ENCODE results near the gene PARD3. TPM values are rescaled to one million over a fixed set of nuclear protein-coding genes. Genes with fewer than 3 reads are reported as not detected.
A peak's percentile ranks its signal among the peaks of the same experiment; 100 is the strongest.
"Not testable (repeated sequence)": the region's sequence is repeated elsewhere in the genome, so short reads cannot be mapped to it uniquely, and the experiment has no call there.

The PARD3 gene
- total RNA-seq, 1 donor from 2014 or later, result 35.4 TPM

- Histone ChIP-seq H3K4me2 (ENCODE audit: low read length) (no peak overlapping the region), H3K79me2 (ENCODE audit: insufficient read depth, low read length) (no peaks in the 10 kb centered on the region), H2AFZ (ENCODE audit: low read depth, low read length) (no peak overlapping the region), H3K9ac (ENCODE audit: low read length) (no peak overlapping the region), H3K27ac (ENCODE audit: low read depth, low read length) (no peak overlapping the region), H3K4me1 (ENCODE audit: insufficient read depth, low read length) (no peaks in the 10 kb centered on the region), H3K4me3 (ENCODE audit: insufficient read depth, low read depth, low read length) (no peak overlapping the region), H3K27me3 (ENCODE audit: insufficient read depth, low read length) (no peaks in the 10 kb centered on the region), H4K20me1 (ENCODE audit: insufficient read depth, low read length) (no peaks in the 10 kb centered on the region), H3K9me3 (ENCODE audit: insufficient read depth, low read depth, low read length) (no peaks in the 10 kb centered on the region), H3K36me3 (ENCODE audit: insufficient read depth, low read length) (no peaks in the 10 kb centered on the region)
- TF ChIP-seq CTCF (IDR thresholded peaks at IDR 0.05; ENCODE audit: insufficient read depth, low read depth, low read length), result no peak
- no peak for TF ChIP-seq EZH2 (IDR thresholded peaks at IDR 0.05; ENCODE audit: insufficient read depth, low read length)
- H3K4me3 Mint-ChIP-seq (ENCODE audit: unreplicated experiment), result no peak overlapping the region
- peaks cover 17% of the 10 kb centered on the region for H3K4me1 Mint-ChIP-seq (ENCODE audit: low read depth, unreplicated experiment)
- no peak for FAIRE-seq
- peaks cover 5% of the 10 kb centered on the region for H3K9me3 Mint-ChIP-seq (ENCODE audit: unreplicated experiment)
- H3K27me3 Mint-ChIP-seq (ENCODE audit: low read depth, unreplicated experiment), result no peaks in the 10 kb centered on the region
- peaks cover 2% of the 10 kb centered on the region for H3K36me3 Mint-ChIP-seq (ENCODE audit: low read depth, unreplicated experiment)
- DNase-seq (ENCODE audit: low read depth), result no peak
- H3K27ac Mint-ChIP-seq (ENCODE audit: unreplicated experiment), result no peak overlapping the region
These were observed 386.6 kb downstream of the PARD3 start for GRCh38 chr10:34428501-34428900.

GRCh38 chr10:34427911-34428216, 387.2 kb downstream of the PARD3 start:
- H3K4me3 ChIP-seq (ENCODE audit: insufficient read depth, low read depth, low read length), result no peak overlapping the region
- no peak for FAIRE-seq
- TF ChIP-seq EZH2 (IDR thresholded peaks at IDR 0.05; ENCODE audit: insufficient read depth, low read length), result no peak
- TF ChIP-seq CTCF (IDR thresholded peaks at IDR 0.05; ENCODE audit: insufficient read depth, low read depth, low read length), result no peak
- no peak overlapping the region for H3K27ac ChIP-seq (ENCODE audit: low read depth, low read length)
- no peaks in the 10 kb centered on the region for H4K20me1 ChIP-seq (ENCODE audit: insufficient read depth, low read length)
- no peaks in the 10 kb centered on the region for H3K36me3 ChIP-seq (ENCODE audit: insufficient read depth, low read length)
- H3K4me2 ChIP-seq (ENCODE audit: low read length), result no peak overlapping the region
- no peaks in the 10 kb centered on the region for H3K27me3 Mint-ChIP-seq (ENCODE audit: low read depth, unreplicated experiment)
- H3K9ac ChIP-seq (ENCODE audit: low read length), result no peak overlapping the region
- H3K9me3 Mint-ChIP-seq (ENCODE audit: unreplicated experiment), result peaks cover 5% of the 10 kb centered on the region
- peaks cover 15% of the 10 kb centered on the region for H3K4me1 Mint-ChIP-seq (ENCODE audit: low read depth, unreplicated experiment)
- no peak overlapping the region for H3K4me3 Mint-ChIP-seq (ENCODE audit: unreplicated experiment)
- DNase-seq (ENCODE audit: low read depth), result no peak
- H3K27me3 ChIP-seq (ENCODE audit: insufficient read depth, low read length), result no peaks in the 10 kb centered on the region
- H3K9me3 ChIP-seq (ENCODE audit: insufficient read depth, low read depth, low read length), result no peaks in the 10 kb centered on the region
- no peak overlapping the region for H2AFZ ChIP-seq (ENCODE audit: low read depth, low read length)
- H3K36me3 Mint-ChIP-seq (ENCODE audit: low read depth, unreplicated experiment), result peaks cover 2% of the 10 kb centered on the region
- no peaks in the 10 kb centered on the region for H3K4me1 ChIP-seq (ENCODE audit: insufficient read depth, low read length)
- H3K27ac Mint-ChIP-seq (ENCODE audit: unreplicated experiment), result peak overlapping the region; percentile 72
- no peaks in the 10 kb centered on the region for H3K79me2 ChIP-seq (ENCODE audit: insufficient read depth, low read length)

GRCh38 chr10:34427158-34427910, 387.8 kb downstream of the PARD3 start:
- peak overlapping the region; percentile 50 for H3K4me3 Mint-ChIP-seq (ENCODE audit: unreplicated experiment)

GRCh38 chr10:34426538-34427157, 388.4 kb downstream of the PARD3 start:
- H3K36me3 ChIP-seq (ENCODE audit: insufficient read depth, low read length); H3K27me3 ChIP-seq (ENCODE audit: insufficient read depth, low read length); H3K79me2 ChIP-seq (ENCODE audit: insufficient read depth, low read length); H4K20me1 ChIP-seq (ENCODE audit: insufficient read depth, low read length); DNase-seq (ENCODE audit: low read depth); H3K27ac ChIP-seq (ENCODE audit: low read depth, low read length); H3K36me3 Mint-ChIP-seq (ENCODE audit: low read depth, unreplicated experiment); H3K9me3 Mint-ChIP-seq (ENCODE audit: unreplicated experiment); FAIRE-seq; H3K9me3 ChIP-seq (ENCODE audit: insufficient read depth, low read depth, low read length); H3K4me3 ChIP-seq (ENCODE audit: insufficient read depth, low read depth, low read length); H3K4me3 Mint-ChIP-seq (ENCODE audit: unreplicated experiment); H3K4me2 ChIP-seq (ENCODE audit: low read length); H3K9ac ChIP-seq (ENCODE audit: low read length); H3K27me3 Mint-ChIP-seq (ENCODE audit: low read depth, unreplicated experiment); H3K4me1 ChIP-seq (ENCODE audit: insufficient read depth, low read length); H2AFZ ChIP-seq (ENCODE audit: low read depth, low read length): not testable (repeated sequence)
- peak overlapping the region; percentile 47 for H3K27ac Mint-ChIP-seq (ENCODE audit: unreplicated experiment)
- peaks cover 18% of the 10 kb centered on the region for H3K4me1 Mint-ChIP-seq (ENCODE audit: low read depth, unreplicated experiment)

More at GRCh38 chr10:34427158-34427910, 387.8 kb downstream of the PARD3 start:
- not testable (repeated sequence) for DNase-seq (ENCODE audit: low read depth); H3K36me3 Mint-ChIP-seq (ENCODE audit: low read depth, unreplicated experiment); H3K79me2 ChIP-seq (ENCODE audit: insufficient read depth, low read length); FAIRE-seq; H2AFZ ChIP-seq (ENCODE audit: low read depth, low read length); H3K9ac ChIP-seq (ENCODE audit: low read length); H3K27me3 Mint-ChIP-seq (ENCODE audit: low read depth, unreplicated experiment); H3K4me1 ChIP-seq (ENCODE audit: insufficient read depth, low read length); H3K4me3 ChIP-seq (ENCODE audit: insufficient read depth, low read depth, low read length); H3K9me3 Mint-ChIP-seq (ENCODE audit: unreplicated experiment); H3K9me3 ChIP-seq (ENCODE audit: insufficient read depth, low read depth, low read length); H3K4me2 ChIP-seq (ENCODE audit: low read length); H3K36me3 ChIP-seq (ENCODE audit: insufficient read depth, low read length); H3K27me3 ChIP-seq (ENCODE audit: insufficient read depth, low read length); H4K20me1 ChIP-seq (ENCODE audit: insufficient read depth, low read length); H3K27ac ChIP-seq (ENCODE audit: low read depth, low read length)
- Mint-ChIP-seq H3K27ac (ENCODE audit: unreplicated experiment) (peak overlapping the region; percentile 72), H3K4me1 (ENCODE audit: low read depth, unreplicated experiment) (peaks cover 18% of the 10 kb centered on the region)

All from astrocyte (in vitro differentiated cells and primary cell).